H1 (cell line): ENCODE results near the gene TEAD1. TPM values are rescaled to one million over a fixed set of nuclear protein-coding genes. Genes with fewer than 3 reads are reported as not detected.

Experiments used
- CTCF ChIA-PET: fragments of 300-600 bp; sonication (Branson Sonifier 250); formaldehyde crosslinking; loops from one replicate; lab custom pipeline; 2021; ENCODE audit not compliant: partially characterized antibody; lab: Charles Lee
- POLR2A ChIA-PET: fragments of 300-600 bp; sonication (Branson Sonifier 250); formaldehyde crosslinking; loops from one replicate; lab custom pipeline; 2021; ENCODE audit warnings: inconsistent platforms; ENCODE audit not compliant: partially characterized antibody; lab: Charles Lee
- DNase-seq, 2 experiments: peaks; one replicate each; pipeline versions ENCODE4 v3.0.0 to v3.0.0-alpha.2; 2010 to 2022; ENCODE audit warnings: low spot score in 2 of 2, low read depth in 1 of 2, mixed read lengths in 1 of 2
- FAIRE-seq: peaks from 2 replicates; lab custom pipeline; 2011; peaks lifted over from hg19 to GRCh38; lab: Jason Lieb, UNC
- H2AFZ ChIP-seq: 2 replicates; pipeline ENCODE4 v1.8.1; 2012; ENCODE audit warnings: low read length, inconsistent platforms
- H2AK5ac ChIP-seq: 2 replicates; pipeline ENCODE4 v1.6.1; 2013; ENCODE audit warnings: low read depth, low read length
- H2BK120ac ChIP-seq: replicated peaks from 2 replicates; pipeline ENCODE3; 2013; ENCODE audit warnings: low read depth, low read length, inconsistent platforms
- H2BK12ac ChIP-seq: 2 replicates; pipeline ENCODE4 v1.6.1; 2013; ENCODE audit warnings: low read depth, low read length
- H2BK15ac ChIP-seq: 2 replicates; pipeline ENCODE4 v1.6.1; 2013; ENCODE audit warnings: low read length
- H2BK20ac ChIP-seq: 2 replicates; pipeline ENCODE4 v1.6.1; 2013; ENCODE audit warnings: low read length
- H2BK5ac ChIP-seq: 2 replicates; pipeline ENCODE4 v1.6.1; 2013; ENCODE audit warnings: low read depth, low read length
- H3K14ac ChIP-seq: 2 replicates; pipeline ENCODE4 v1.6.1; 2013; ENCODE audit warnings: inconsistent platforms; ENCODE audit not compliant: insufficient read length
- H3K18ac ChIP-seq: 2 replicates; pipeline ENCODE4 v1.6.1; 2013; ENCODE audit warnings: low read length; ENCODE audit errors: extremely low read depth
- H3K23ac ChIP-seq: 2 replicates; pipeline ENCODE4 v1.6.1; 2013; ENCODE audit warnings: inconsistent platforms; ENCODE audit not compliant: insufficient read length
- H3K23me2 ChIP-seq: 2 replicates; pipeline ENCODE4 v1.6.1; 2013; ENCODE audit warnings: low read depth, low read length
- H3K27ac ChIP-seq: 2 replicates; pipeline ENCODE4 v1.6.1; 2011; ENCODE audit warnings: low read depth, low read length, inconsistent platforms
- H3K27me3 ChIP-seq, 4 experiments: replicated peaks in 1 of 4; 1 replicate in 1 of 4; 2 replicates in 3 of 4; pipeline versions ENCODE4 v1.6.1 to v1.8.1; 2011 to 2013; ENCODE audit warnings: low read length in 3 of 4, mild to moderate bottlenecking in 3 of 4, inconsistent platforms in 2 of 4, mixed read lengths in 2 of 4, moderate library complexity in 1 of 4; ENCODE audit not compliant: control insufficient read depth in 3 of 4, insufficient read depth in 3 of 4; ENCODE audit errors: extremely low read depth in 1 of 4
- H3K36me3 ChIP-seq, 4 experiments: 2 replicates each; pipeline versions ENCODE4 v1.6.1 to v1.8.1; 2011 to 2013; ENCODE audit warnings: mild to moderate bottlenecking in 4 of 4, low read length in 3 of 4, moderate library complexity in 2 of 4, control low read depth in 1 of 4, inconsistent platforms in 1 of 4; ENCODE audit not compliant: insufficient read depth in 4 of 4, control insufficient read depth in 2 of 4
- H3K4ac ChIP-seq: replicated peaks from 2 replicates; pipeline ENCODE3; 2013; ENCODE audit warnings: low read length, low read depth, mixed read lengths, inconsistent platforms; ENCODE audit not compliant: insufficient read length
- H3K4me1 ChIP-seq, 4 experiments: replicated peaks in 1 of 4; 1 replicate in 1 of 4; 2 replicates in 3 of 4; pipeline versions ENCODE4 v1.6.1 to v1.8.1; 2011 to 2013; ENCODE audit warnings: low read length in 3 of 4, inconsistent platforms in 2 of 4, mixed read lengths in 1 of 4; ENCODE audit not compliant: insufficient read depth in 4 of 4, control insufficient read depth in 3 of 4
- H3K4me2 ChIP-seq, 2 experiments: 2 replicates each; pipeline versions ENCODE4 v1.6.1 to v1.8.1; 2011 to 2013; ENCODE audit warnings: low read depth in 2 of 2, low read length in 2 of 2, control low read depth in 1 of 2, inconsistent platforms in 1 of 2, mild to moderate bottlenecking in 1 of 2; ENCODE audit not compliant: insufficient read depth in 1 of 2
- H3K4me3 ChIP-seq, 4 experiments: fragments of 200-600, 300-600 bp in 1 of 4; sonication (generic), shearing (Covaris generic), sonication (Bioruptor Twin) in 1 of 4; 2 replicates each; pipeline versions ENCODE4 v1.5.1 to v1.8.1; 2011 to 2016; ENCODE audit warnings: low read length in 4 of 4, low read depth in 3 of 4, control low read depth in 2 of 4, inconsistent platforms in 2 of 4, mild to moderate bottlenecking in 2 of 4, mixed read lengths in 1 of 4, moderate library complexity in 1 of 4; ENCODE audit not compliant: insufficient read depth in 2 of 4; ENCODE audit errors: extremely low read depth in 1 of 4
- H3K56ac ChIP-seq: replicated peaks from 2 replicates; pipeline ENCODE3; 2013; ENCODE audit warnings: low read depth, mild to moderate bottlenecking, mixed read lengths, low read length, inconsistent platforms; ENCODE audit not compliant: insufficient read length
- H3K79me1 ChIP-seq: 2 replicates; pipeline ENCODE4 v1.6.1; 2013; ENCODE audit warnings: low read depth, low read length, control low read depth
- H3K79me2 ChIP-seq, 2 experiments: 2 replicates each; pipeline versions ENCODE4 v1.6.1 to v1.8.1; 2012 to 2013; ENCODE audit warnings: low read length in 2 of 2, mild to moderate bottlenecking in 2 of 2, inconsistent platforms in 1 of 2; ENCODE audit not compliant: insufficient read depth in 2 of 2, control insufficient read depth in 1 of 2
- H3K9ac ChIP-seq, 4 experiments: replicated peaks in 1 of 4; 1 replicate in 1 of 4; 2 replicates in 3 of 4; pipeline versions ENCODE4 v1.6.1 to v1.8.1; 2011 to 2013; ENCODE audit warnings: low read depth in 3 of 4, low read length in 3 of 4, control low read depth in 2 of 4, mild to moderate bottlenecking in 2 of 4, moderate library complexity in 2 of 4, inconsistent platforms in 1 of 4; ENCODE audit errors: extremely low read depth in 1 of 4
- H3K9me3 ChIP-seq, 2 experiments: 2 replicates each; pipeline versions ENCODE4 v1.6.1 to v1.8.1; 2012 to 2013; ENCODE audit warnings: mild to moderate bottlenecking in 2 of 2, moderate library complexity in 2 of 2, control low read depth in 1 of 2, inconsistent platforms in 1 of 2, low read depth in 1 of 2, low read length in 1 of 2, mixed read lengths in 1 of 2; ENCODE audit not compliant: insufficient read depth in 2 of 2
- H4K20me1 ChIP-seq, 2 experiments: replicated peaks in 1 of 2; 2 replicates each; pipeline versions ENCODE3 to v1.8.1; 2011 to 2013; ENCODE audit warnings: inconsistent platforms in 2 of 2, low read length in 2 of 2, mild to moderate bottlenecking in 1 of 2; ENCODE audit not compliant: insufficient read depth in 2 of 2, control insufficient read depth in 1 of 2
- H4K5ac ChIP-seq: 2 replicates; pipeline ENCODE4 v1.6.1; 2013; ENCODE audit warnings: low read length, low read depth, mixed read lengths, inconsistent platforms; ENCODE audit not compliant: insufficient read length
- H4K8ac ChIP-seq: 2 replicates; pipeline ENCODE4 v1.8.0; 2013; ENCODE audit warnings: mild to moderate bottlenecking, moderate library complexity, low read length, inconsistent platforms; ENCODE audit not compliant: insufficient read depth; ENCODE audit errors: extremely low read depth
- H4K91ac ChIP-seq: replicated peaks from 2 replicates; pipeline ENCODE3; 2013; ENCODE audit warnings: low read length, mixed read lengths, inconsistent platforms; ENCODE audit not compliant: insufficient read length
- ASH2L ChIP-seq: fragments of 200-600, 300-600 bp; sonication (generic); IDR thresholded peaks from one replicate; pipeline ENCODE4 v1.7.1; 2017; ENCODE audit warnings: low read length
- CEBPB ChIP-seq: IDR thresholded peaks from 2 replicates; pipeline ENCODE4 v1.6.1; 2012; ENCODE audit warnings: low read depth, low read length
- WGBS, 2 experiments: shearing (Covaris generic) in 1 of 2; methylation state at CpG; one replicate each; pipeline versions ENCODE4 v1.1.6 to v1.1.7; 2013 to 2015; ENCODE audit warnings: low lambda C conversion rate in 2 of 2, mixed read lengths in 2 of 2, inconsistent platforms in 1 of 2, low coverage in 1 of 2, missing lambda C conversion rate in 1 of 2; ENCODE audit not compliant: insufficient replicate concordance in 2 of 2, insufficient coverage in 1 of 2, insufficient read length in 1 of 2; ENCODE audit errors: extremely low coverage in 1 of 2, missing lambda C conversion rate in 1 of 2; 5-methylcytosine and 5-hydroxymethylcytosine counted together
- polyA plus RNA-seq, 7 experiments: library from polyadenylated mRNA; depleted of rRNA in 3 of 7; stranded (reverse) in 5 of 7; unstranded in 2 of 7; fragments of >200 nt in 5 of 7; fragments of 200-250 nt in 2 of 7; gene quantifications; 1 replicate in 5 of 7; 2 replicates in 1 of 7; 4 replicates in 1 of 7; pipeline versions ENCODE4 v1.2.1 to v1.2.3, GENCODE V29; 2011 to 2013; ENCODE audit warnings: missing spikeins in 2 of 7, mixed read lengths in 2 of 7
- total RNA-seq: library from RNA; stranded (reverse); fragmentation: NEBNext Ultra II Directional; extraction: Animal tissue kit (Norgen Biotek cat#: 25700); gene quantifications from 2 replicates; pipeline ENCODE4 v1.2.1, GENCODE V29; 2021

TEAD1 gene
- total and polyA plus RNA-seq, 2 of the 8 experiments (the other 6 are each of a cell fraction or from before 2014, with no cell fraction given), result 15.6 to 67.4 TPM

GRCh38 chr11:12678092-12678491, 3.9 kb downstream of the TEAD1 start:
- DNase-seq (no peak), FAIRE-seq (no peak)
- no peak overlapping the region for H2BK15ac ChIP-seq
- H3K9ac ChIP-seq, result no peak overlapping the region
- H2BK12ac ChIP-seq, result no peak overlapping the region
- H2AK5ac ChIP-seq, result no peak overlapping the region
- ChIA-PET CTCF (interaction anchor here (0.7 to 3.7 kb wide), 10 partner anchors 14 to 265 kb away, joined by 3 to 15 read pairs (median 4); no protein-coding TSS in a partner anchor), POLR2A (interaction anchor here (0.8 to 2.3 kb wide), 9 partner anchors 9 to 301 kb away, joined by 3 to 13 read pairs (median 3); no protein-coding TSS in a partner anchor)
- no peak overlapping the region for H2AFZ ChIP-seq
- H3K4ac ChIP-seq, result no peak overlapping the region
- no peak overlapping the region for H3K18ac ChIP-seq
- no peak overlapping the region for H4K91ac ChIP-seq
- H3K56ac ChIP-seq, result no peak overlapping the region
- no peak overlapping the region for H2BK120ac ChIP-seq
- peaks cover 0 to 12% (median 3%) of the 10 kb centered on the region in 4 experiments; a peak in 6 of 7 replicates for H3K27me3 ChIP-seq
- H2BK20ac ChIP-seq, result no peak overlapping the region
- no peak overlapping the region for H3K23ac ChIP-seq
- H3K23me2 ChIP-seq, result peaks cover 7% of the 10 kb centered on the region
- H3K36me3 ChIP-seq, result no peaks in the 10 kb centered on the region; a peak in 1 of 8 replicates
- H3K4me1 ChIP-seq, result peaks cover 11 to 45% (median 24%) of the 10 kb centered on the region in 4 experiments
- no peaks in the 10 kb centered on the region for H3K9me3 ChIP-seq
- no peak overlapping the region for H3K14ac ChIP-seq
- 91% methylated on average over 3 of the region's 3 CpGs; no CpG with 5 or more reads in 1 of the 2 experiments for WGBS, 2 experiments
- no peak overlapping the region for H3K27ac ChIP-seq
- no peak overlapping the region; a peak in 1 of 8 replicates for H3K4me3 ChIP-seq
- peaks cover 23% of the 10 kb centered on the region in 2 experiments for H4K20me1 ChIP-seq
- no peak overlapping the region for H4K5ac ChIP-seq
- H3K79me1 ChIP-seq, result peaks cover 7% of the 10 kb centered on the region; the same call in 1 of the 2 replicates
- H3K4me2 ChIP-seq, result peak overlapping the region; percentile 20 to 33; a peak in 3 of 4 replicates
- TF ChIP-seq ASH2L (no peak), CEBPB (no peak)
- H3K79me2 ChIP-seq, result peaks cover 7 to 65% of the 10 kb centered on the region in 2 experiments; a peak in 3 of 4 replicates
- no peak overlapping the region for H2BK5ac ChIP-seq
- H4K8ac ChIP-seq, result no peak overlapping the region
